Skin of body (tissue), 2 donors: ENCODE results near the gene TTI1. TPM values are rescaled to one million over a fixed set of nuclear protein-coding genes. Genes with fewer than 3 reads are reported as not detected.

Source experiments
- DNase-seq: peaks from one replicate; lab custom pipeline; 2025; lab: John Stamatoyannopoulos, UW
- total RNA-seq: library from RNA; depleted of rRNA; stranded (reverse); fragments of >200 nt; gene quantifications from one replicate; pipeline ENCODE4 v1.2.3, GENCODE V29; 2014

Gene TTI1
- total RNA-seq, 1 donor from 2014 or later = 23.8 TPM

DNA sequence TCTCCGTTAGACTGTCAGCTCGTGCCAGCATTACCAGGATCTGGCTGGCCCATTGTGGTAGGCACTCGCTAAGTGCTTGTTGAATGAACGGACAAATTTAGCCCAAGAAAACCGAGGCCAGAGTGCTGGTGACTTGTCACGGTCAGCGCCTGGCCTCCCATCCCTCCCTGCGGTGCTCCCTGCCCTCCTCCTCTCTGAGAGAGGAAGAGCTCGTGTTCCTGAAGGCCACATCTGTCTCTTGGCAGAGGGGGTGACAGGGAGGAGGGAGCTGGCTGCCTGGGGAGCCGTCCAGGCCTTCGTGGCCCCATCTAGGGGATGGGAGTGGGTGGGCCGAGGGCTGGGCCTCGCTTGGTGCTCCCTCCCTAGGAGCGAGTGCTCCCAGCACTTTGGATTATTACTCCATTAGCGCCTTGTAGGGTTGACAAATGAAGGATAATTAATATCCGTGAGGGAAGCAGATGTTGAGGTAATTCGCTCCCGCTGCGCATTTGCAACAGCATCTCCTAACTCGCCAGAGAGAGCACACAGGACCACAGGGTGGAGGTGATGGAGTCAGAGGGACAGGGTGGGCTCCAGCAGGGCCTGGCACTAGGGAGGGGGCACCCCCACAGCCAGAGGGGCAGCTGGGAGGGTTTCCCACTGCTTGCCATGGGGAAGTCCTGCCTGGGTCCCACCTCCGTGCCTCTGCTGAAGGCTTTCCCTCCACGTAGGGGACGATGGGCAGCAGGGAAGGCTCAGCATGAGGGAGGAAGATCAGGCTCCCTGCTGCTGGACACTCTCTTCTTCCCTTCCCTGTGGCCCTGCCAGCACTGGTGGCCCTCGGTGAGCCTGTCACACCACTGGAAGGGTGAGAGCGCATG lies 93.3 kb downstream of the TTI1 start:
- DNase-seq = no peak

DNA sequence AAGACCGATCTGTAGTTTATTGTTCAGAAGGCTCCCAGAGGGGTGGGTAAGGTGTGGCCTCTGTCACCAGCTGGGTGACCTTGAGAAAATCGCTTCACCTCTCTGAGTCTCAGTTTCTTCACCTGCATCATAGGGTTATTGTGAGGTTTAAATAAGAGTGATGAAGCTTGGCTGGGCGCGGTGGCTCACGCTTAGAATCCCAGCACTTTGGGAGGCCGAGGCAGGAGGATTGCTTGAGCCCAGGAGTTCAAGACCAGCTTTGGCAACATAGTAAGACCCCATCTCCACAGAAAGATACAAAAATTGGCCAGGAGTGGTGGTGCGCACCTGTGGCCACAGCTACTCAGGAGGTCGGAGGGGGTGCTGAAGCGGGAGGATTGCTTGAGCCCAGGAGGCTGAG lies 94.3 kb downstream of the TTI1 start:
- no peak for DNase-seq

DNA sequence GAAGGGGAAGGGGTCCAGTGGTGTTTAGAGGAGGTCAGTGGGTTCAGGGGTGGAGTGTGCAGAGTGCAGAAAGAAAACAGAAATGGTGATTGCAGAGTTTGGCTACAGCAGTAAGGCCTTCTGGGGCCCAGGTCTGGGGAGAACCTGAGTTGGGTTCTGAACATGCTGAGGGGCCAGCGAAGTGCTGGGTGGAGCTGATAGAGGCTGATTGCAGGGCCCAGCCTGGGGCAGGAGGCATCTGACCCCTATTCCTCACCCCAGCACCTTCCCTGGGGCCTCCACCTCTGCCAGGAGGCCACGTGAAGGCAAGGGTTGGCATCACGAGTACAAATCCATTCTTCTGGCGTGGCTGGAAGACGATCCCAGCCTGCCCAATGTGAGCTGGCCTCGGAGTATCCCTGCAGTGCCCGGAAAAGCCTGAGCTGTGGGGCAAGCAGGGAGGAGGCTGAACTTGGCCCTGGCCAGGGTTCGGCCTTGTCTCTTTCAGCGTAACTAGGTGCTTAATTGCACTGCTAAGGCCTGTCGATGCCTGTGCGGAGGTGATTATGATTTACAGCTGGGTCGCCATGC lies 95.0 kb downstream of the TTI1 start:
- no peak for DNase-seq

DNA sequence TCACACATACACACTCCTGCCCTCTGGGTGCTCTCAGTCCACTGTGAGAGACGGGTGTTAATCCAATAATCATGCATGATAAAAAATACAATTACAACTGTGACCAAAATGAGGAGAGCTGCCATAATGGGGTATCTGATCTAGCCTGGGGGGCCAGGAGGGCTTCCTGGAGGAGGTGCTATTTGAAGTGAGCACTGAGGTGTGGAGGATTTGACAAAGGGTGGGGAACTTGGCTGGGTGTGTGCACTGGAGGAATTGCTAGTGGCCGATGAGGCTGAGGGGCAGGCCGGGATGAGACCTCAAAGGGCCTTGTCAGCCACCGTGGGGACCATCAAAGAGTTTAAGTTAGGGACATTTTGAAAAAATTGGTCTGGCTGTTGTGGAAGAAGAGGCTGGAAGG lies 95.6 kb downstream of the TTI1 start:
- DNase-seq = no peak

DNA sequence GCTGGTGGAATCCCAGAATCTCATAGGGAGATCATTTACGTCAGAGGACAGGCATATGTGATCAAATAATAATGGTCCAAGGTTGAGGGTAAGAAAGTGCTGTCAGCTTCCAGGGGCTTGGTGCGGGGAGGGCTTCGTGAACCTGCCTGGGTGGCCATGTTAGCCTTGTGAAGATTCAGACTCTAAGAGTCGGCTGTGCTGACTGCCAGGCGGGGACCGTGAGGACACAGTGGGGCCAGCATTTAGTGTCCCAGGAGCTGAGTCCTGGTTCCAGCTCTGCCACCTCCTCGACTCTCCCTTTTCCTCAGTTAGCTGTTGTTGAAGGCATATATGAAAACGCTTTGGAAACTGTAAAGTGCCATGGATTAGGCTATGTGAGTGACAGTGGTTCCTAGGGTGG lies 96.8 kb downstream of the TTI1 start:
- no peak for DNase-seq

DNA sequence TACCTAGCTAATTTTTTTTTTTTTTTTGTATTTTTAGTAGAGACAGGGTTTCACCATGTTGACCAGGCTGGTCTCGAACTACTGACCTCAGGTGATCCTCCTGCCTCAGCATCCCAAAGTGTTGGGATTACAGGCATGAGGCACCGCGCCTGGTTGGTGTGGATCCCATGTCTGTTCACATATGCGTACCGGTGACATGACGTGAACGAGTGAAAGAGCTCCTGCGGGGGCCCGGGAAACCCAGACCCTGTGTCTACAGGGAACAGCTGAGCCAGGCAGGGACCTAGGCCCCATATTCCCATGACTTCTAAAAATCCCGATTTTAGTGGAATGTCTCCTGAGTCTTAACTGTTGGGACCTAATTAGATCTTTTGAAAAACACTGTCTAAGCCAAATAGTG lies 97.2 kb downstream of the TTI1 start:
- DNase-seq = no peak

DNA sequence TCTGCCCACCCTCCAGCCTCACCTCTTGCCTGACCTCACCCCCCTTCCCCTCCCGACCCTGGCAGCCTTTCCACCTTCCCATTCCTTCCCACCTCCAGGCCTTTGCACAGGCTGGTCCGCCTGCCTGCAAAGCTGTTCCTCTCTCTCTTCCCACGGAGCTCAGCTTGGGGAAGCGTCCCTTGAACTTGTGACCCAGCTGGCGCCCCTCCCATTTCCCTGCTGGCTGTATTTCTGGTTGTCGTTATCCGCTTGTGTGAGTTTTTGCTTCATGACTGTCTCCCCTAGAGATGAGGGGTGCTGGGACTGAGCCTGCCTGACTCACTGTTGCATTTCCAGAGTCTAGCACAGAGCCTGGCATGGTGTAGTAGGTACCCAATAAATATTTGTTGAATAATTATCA lies 97.8 kb downstream of the TTI1 start:
- DNase-seq = no peak

DNA sequence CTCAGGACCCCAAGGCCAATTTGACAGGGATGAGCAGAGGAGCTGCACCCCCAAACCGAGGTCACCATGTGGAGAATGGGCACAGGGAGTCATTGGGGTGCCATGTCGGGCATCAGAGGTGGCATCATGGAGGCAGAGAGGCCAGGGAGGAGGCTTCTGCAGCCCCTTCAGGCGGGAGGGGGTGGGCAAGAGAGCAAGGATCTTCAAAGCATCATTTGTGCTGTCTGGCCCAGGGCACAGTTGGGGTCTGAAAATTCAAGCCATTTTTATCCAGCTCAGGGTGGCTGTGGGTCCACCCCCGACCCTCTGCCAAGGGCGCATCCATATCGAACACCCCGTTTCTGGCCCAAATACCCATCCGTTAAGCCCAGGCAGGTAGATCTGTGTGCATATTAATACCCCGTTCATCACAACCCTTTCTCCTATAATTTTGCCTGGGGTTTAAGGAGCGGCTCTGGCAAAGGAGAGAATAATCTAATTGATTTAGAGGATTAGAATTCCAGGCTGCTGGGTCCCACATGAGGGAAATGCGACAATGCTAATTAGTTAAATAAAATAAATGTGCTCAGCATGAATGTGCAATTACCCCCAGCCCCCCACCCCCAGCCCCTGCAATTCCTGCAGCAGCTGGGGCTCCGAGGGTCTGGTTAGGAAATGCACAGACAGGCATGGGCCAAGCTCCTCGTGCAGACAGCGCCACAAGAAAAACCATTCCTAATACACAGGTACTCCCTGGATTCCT lies 98.5 kb downstream of the TTI1 start:
- DNase-seq = no peak

DNA sequence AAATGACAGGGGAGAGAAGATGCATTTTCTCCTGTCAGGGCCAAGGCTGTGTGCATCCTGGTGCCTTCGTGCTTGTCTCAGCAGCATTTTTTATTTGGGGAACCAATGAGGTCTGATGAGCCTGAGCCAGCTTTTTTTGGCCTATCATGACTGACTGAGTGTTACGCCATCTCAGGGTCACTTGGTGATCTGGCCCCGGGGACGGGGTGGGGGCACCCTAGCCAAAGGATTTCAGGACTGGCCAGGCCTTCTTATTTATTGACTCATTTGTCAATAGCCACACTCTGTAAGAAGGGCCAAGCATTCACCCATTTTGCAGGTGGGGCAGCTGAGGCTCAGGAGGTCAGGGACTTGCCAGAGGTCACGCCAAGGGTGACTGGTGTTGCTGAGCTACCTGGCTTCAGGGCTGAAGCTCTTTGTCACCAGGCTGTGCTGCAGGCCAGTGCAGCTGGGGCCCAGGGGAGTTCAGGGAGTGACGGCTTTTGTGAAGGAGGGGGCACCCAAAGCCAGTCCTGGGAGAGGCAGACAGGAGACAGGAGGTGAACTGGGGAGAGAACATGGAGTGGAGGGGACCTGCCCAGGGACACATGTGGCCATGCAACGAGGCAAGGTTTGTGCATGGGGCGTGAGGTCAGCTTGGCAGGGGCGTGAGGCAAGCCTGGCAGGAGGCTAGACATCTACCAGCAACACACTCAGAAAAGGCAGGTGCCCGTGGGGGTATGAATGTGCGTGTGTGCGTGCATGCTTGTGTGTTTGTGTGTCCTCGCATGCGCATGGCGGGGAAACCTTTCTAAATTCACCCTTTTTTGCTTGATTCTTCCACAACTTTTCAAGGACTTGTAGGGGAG lies 99.2 kb downstream of the TTI1 start:
- no peak for DNase-seq

Other genes with a start within 250 kb of the TTI1 start
- 4.1 TPM for gene VSTM2L, start 130.3 kb downstream of the TTI1 start, total RNA-seq
- gene RPRD1B, start 290 bp upstream of the TTI1 start, total RNA-seq = 40.2 TPM
- gene TGM2, start 131.8 kb upstream of the TTI1 start, total RNA-seq = 4.8 TPM
- gene KIAA1755, start 227.3 kb upstream of the TTI1 start, total RNA-seq = 1.3 TPM